ENCODE data around the gene TIE1. TPM values are rescaled to one million over a fixed set of nuclear protein-coding genes. Genes with fewer than 3 reads are reported as not detected.
A peak's percentile ranks its signal among the peaks of the same experiment; 100 is the strongest.

TIE1 gene
- total and polyA plus RNA-seq, 2 of the 13 experiments (the other 11 are each of a cell fraction or from before 2014, with no cell fraction given) = 0.58 to 0.84 TPM

GRCh38 chr1:43282220-43283195 lies 18.3 kb upstream of the TIE1 start (continued):
- TF ChIP-seq ZNF781 (CRISPR knock-in tag; IDR thresholded peaks at IDR 0.05; ENCODE audit: borderline replicate concordance, not compliant biosample characterization) = no peak
- no peak for TF ChIP-seq GMEB1 (CRISPR knock-in tag; IDR thresholded peaks at IDR 0.05; ENCODE audit: borderline replicate concordance)
- no peak for TF ChIP-seq ZBTB2 (CRISPR knock-in tag; IDR thresholded peaks at IDR 0.05; ENCODE audit: low read depth)
- TF ChIP-seq BATF2 (CRISPR knock-in tag; IDR thresholded peaks at IDR 0.05) = no peak
- no peak for TF ChIP-seq ZFP36L1 (CRISPR knock-in tag; IDR thresholded peaks at IDR 0.05)
- no peak for TF ChIP-seq ZIK1 (CRISPR knock-in tag; IDR thresholded peaks at IDR 0.05; ENCODE audit: borderline replicate concordance, low read depth)
- no peak for TF ChIP-seq CBFB (CRISPR knock-in tag; IDR thresholded peaks at IDR 0.05)
- no peak for TF ChIP-seq BRD4 (CRISPR knock-in tag; IDR thresholded peaks at IDR 0.05)
- no peak for TF ChIP-seq ZBTB42 (CRISPR knock-in tag; IDR thresholded peaks at IDR 0.05)
- TF ChIP-seq CREM (IDR thresholded peaks at IDR 0.05) = peak; percentile 37; the same call in 1 of the 2 replicates
- TF ChIP-seq CREM (CRISPR knock-in tag; IDR thresholded peaks at IDR 0.05) = no peak
- no peak for TF ChIP-seq ETV6 (CRISPR knock-in tag; conservative IDR thresholded peaks at IDR 0.05)
- no peak for TF ChIP-seq HNRNPL (IDR thresholded peaks at IDR 0.05; ENCODE audit: low read depth, low read length)
- no peak for TF ChIP-seq SNAI1 (CRISPR knock-in tag; IDR thresholded peaks at IDR 0.05; ENCODE audit: borderline replicate concordance)
- no peak for TF ChIP-seq CREB3 (CRISPR knock-in tag; IDR thresholded peaks at IDR 0.05)
- no peak for TF ChIP-seq DDIT3 (CRISPR knock-in tag; IDR thresholded peaks at IDR 0.05)
- TF ChIP-seq MTA3 (CRISPR knock-in tag; IDR thresholded peaks at IDR 0.05) = no peak
- no peak for TF ChIP-seq ZUFSP (CRISPR knock-in tag; IDR thresholded peaks at IDR 0.05; ENCODE audit: borderline replicate concordance)
- no peak for TF ChIP-seq ZNF430 (CRISPR knock-in tag; IDR thresholded peaks at IDR 0.05)
- no peak for TF ChIP-seq CENPBD1 (CRISPR knock-in tag; IDR thresholded peaks at IDR 0.05; ENCODE audit: borderline replicate concordance, low read depth)
- TF ChIP-seq REPIN1 (CRISPR knock-in tag; IDR thresholded peaks at IDR 0.05; ENCODE audit: borderline replicate concordance, low read depth) = peak; percentile 53; the same call in 1 of the 2 replicates

Data from HepG2 (cell line).